SW 1271 (cell line): Measurements from ENCODE around the gene STAT4.

Experiments
- DNase-seq, 2 experiments: peaks; one replicate each; lab custom pipeline; 2025; lab: John Stamatoyannopoulos, UW

Gene STAT4

DNA sequence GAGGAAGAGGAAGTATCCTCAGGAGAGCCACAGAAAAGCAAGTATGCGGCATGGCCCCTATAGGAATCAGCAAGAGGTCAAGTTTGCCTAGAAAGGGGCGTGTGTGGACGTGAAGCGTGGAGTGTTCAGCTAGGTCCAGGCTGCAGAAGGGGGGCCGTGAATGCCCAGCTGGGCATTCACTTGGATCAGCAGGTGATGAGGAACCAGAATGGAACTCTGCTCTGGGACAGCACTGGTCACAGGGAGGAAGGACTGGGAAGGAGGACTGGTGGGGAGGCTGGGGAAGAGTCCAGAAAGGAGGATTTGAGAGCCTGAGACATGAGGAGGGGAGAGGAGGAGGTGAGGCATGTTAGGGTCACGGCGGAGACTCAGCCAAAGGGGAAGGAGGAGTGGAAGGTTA is 156.6 kb downstream of the STAT4 start:
- no peak for DNase-seq

- no peak for DNase-seq
Measured at GRCh38 chr2:190993292-190993643, 157.5 kb downstream of the STAT4 start.

GRCh38 chr2:190990132-190990531 is 160.7 kb downstream of the STAT4 start:
- DNase-seq = no peak

- DNase-seq = no peak
Measured at GRCh38 chr2:190988910-190989309, 161.9 kb downstream of the STAT4 start.

GRCh38 chr2:190987938-190988337 is 162.9 kb downstream of the STAT4 start:
- DNase-seq = no peak

DNA sequence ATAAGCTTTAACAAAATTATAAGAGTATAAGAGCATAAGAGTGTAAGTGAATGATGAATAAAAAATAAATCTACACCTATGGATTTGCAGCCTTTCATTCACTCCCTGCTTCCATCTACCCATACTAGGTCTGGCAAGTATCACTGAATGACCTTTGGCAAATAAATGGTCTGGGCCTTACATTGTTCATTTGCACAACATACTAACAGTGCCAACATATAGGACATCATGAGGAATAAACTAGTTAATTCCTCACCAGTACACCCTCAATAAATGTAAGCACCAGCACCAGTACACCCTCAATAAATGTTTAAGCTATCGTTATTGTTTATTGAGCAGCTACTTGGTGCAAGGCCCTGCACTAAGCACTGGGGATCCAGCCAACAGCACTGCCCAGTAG is 163.7 kb downstream of the STAT4 start:
- DNase-seq = no peak

DNA sequence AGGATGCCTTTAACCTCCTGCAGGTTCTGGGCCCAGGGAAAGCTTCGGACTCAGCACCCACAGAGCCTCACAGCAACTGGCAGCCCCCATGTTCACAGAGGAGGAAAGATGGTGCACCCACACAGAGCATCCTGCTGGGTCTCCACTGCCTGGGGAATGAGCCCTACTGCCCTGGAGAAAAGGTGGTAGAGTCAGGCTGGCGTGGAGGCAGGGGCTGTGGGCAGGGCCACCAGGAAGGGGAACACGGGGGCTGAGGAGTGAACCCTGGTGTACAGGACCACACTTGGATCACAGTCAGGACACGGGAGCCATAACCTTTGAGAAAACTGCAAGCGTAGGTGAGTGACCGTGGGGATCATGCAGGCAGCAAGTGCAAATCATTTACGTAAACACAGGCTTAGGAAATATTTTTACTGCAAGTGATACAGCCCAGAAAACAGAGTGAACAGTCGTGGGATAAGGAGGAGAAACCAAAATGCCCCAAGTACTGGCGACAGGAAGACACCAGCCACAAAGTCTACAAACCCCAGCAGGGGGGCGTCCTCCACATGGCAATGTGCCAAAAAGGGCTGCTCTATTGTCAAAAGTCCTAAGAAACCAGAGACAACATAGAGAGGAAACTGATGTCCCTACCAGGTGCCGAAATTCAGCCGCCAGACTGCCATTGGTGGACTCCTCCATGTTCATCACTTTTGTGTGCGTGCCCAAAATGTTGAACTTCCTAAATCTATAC is 164.4 kb downstream of the STAT4 start:
- no peak for DNase-seq

- DNase-seq = no peak
Measured at GRCh38 chr2:190984595-190984994, 166.2 kb downstream of the STAT4 start.

DNA sequence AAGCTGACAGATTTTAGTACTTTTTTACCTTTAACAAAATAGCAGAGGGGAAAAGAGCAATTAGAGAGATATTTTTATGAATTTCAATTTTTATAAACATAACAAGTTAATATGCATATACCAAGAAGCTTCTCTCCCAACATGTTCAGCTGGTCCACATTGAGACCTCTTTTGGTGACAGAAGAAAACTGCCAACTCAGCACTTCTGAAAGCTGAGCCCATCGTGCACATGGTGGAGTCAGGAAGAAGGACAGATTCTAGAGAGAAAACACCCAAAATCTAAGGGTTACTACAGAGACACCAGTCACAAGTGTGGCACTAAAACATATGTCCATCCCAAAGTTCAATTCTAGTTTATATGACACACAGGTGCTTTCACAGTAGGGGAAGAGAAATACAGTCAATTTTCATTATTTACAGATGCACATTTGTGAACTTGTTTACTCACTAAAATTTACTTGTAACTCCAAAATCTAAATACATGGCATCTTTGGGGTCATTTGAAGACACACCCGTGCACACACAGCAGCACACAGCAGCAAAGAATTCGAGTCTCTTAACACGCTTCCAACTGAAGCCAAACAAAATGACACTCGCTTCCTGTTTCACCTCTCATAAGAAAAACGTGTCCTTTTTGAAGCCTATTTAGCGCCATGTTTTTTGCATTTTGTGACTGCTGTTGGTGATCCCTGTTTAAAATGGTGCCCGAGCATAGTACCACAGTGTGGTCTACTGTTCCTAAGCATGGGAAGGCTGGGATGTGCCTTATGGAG is 168.3 kb downstream of the STAT4 start:
- no peak for DNase-seq

DNA sequence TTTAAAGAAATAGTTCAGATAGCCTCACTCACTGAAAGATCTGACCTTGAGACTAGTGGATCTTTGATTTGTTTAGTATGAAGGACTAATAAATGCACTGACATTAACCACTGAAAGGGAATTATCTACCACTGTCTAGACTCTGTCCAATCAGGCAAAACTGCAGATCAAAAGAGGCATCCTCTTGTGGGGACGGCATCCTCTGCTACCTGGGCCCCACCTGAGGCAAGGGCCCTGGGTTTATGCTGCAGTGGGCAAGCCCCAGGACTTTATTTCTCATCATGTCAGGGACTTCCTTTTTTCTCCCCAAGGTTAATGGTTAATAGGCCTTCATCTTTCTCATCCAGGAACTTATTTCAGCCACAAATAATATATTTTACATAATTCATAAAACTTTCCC is 169.1 kb downstream of the STAT4 start:
- no peak for DNase-seq

- no peak for DNase-seq
Measured at GRCh38 chr2:190981333-190981732, 169.5 kb downstream of the STAT4 start.

DNA sequence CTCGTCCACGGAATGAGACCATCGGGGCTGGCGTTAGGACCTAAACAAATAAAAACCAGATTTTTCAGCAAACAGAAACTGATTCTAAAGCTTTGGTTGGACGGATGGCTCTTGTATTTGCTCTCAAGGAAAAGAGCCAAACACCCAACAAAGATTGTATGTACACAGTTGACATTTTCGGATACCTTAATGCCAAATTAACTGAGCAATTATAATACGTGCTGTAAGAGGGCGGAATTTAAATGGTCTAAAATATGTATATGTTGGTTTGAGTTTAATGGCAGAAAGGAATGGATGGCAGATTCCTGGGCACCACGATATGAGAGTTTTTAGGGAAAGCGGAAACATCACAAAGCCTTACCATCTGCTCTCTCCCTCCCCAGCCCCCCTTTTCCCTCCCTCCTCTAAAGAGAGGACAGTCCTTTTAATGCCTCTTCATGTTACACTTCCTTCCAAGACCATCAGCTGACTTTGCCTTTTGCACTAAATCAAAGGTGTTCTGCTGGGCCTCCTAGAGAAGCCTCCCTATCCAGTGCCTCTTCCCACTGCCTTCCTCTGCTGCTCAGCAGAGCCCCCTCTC is 170.1 kb downstream of the STAT4 start:
- DNase-seq = no peak

DNA sequence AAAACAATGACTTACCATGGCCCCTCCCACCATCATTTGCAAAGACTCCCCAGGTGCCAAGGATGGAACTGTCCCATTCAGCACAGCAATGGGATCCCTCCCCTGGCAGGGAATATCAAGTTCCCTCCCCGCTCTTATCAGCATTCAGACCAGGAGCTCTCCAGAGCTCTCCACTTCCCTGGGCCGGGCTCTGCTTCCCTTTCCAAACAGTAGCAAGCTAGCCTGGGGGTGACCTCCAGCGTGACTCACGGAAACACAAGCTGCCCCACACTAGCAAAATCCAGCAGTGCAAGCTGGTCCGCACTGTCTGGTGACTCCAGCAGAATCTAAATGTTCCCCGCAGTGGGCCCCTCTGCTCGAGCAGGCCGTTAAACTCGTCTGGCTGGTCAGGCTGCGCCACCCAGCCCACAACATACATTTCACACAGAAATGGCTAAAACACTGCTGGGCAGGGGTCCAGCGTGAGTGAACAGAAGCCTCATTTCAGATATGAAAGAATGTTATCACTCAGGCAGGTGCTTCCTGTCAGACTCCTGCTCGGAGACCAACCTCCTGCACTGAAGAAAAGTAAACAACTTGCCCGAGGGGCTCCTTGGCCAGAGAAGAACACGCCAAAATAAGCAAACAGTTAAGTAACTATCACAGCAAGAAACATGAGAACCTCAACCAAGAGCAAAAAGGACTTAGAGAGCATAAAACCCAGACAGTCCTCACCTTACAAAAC is 170.7 kb downstream of the STAT4 start:
- no peak for DNase-seq
